SK-N-SH treated with all-trans-retinoic acid at 6 μM for 48 hours (cell line): ENCODE measurements around the gene PLEKHG4.
A peak's percentile ranks its signal among the peaks of the same experiment; 100 is the strongest.

ENCODE experiments used
- ATAC-seq: fragments of 200-7000 bp; cut with Tn5 transposase; 3 replicates; pipeline ENCODE4 v1.9.1; 2020; ENCODE audit warnings: mild to moderate bottlenecking, moderate library complexity
- ARNTL ChIP-seq: fragments of 450-650 bp; formaldehyde crosslinking; IDR thresholded peaks from 2 replicates; pipeline ENCODE4 v1.5.0; 2020; ENCODE audit warnings: low read depth, mild to moderate bottlenecking, moderate library complexity, borderline replicate concordance
- BACH2 ChIP-seq: fragments of 250-450 bp; sonication (Bioruptor Pico); IDR thresholded peaks from 2 replicates; pipeline ENCODE4 v1.9.0; 2021; ENCODE audit warnings: mild to moderate bottlenecking, borderline replicate concordance
- CSDC2 ChIP-seq: fragments of 250-450 bp; sonication (Bioruptor Pico); IDR thresholded peaks from 2 replicates; pipeline ENCODE4 v1.5.0; 2020; ENCODE audit warnings: mild to moderate bottlenecking, moderate library complexity
- ESRRG ChIP-seq: fragments of 250-450 bp; sonication (Bioruptor Pico); IDR thresholded peaks from 2 replicates; pipeline ENCODE4 v1.6.1; 2021; ENCODE audit warnings: mild to moderate bottlenecking
- GLIS3 ChIP-seq: fragments of 250-450 bp; sonication (Bioruptor Pico); IDR thresholded peaks from 2 replicates; pipeline ENCODE4 v1.5.0; 2020; ENCODE audit warnings: mild to moderate bottlenecking, moderate library complexity
- ISL1 ChIP-seq: fragments of 250-450 bp; sonication (Bioruptor Pico); IDR thresholded peaks from 2 replicates; pipeline ENCODE4 v2.1.2; 2022; ENCODE audit warnings: mild to moderate bottlenecking, moderate library complexity
- OSR1 ChIP-seq: fragments of 250-450 bp; sonication (Bioruptor Pico); IDR thresholded peaks from 2 replicates; pipeline ENCODE4 v1.8.0; 2022; ENCODE audit warnings: moderate library complexity, mild to moderate bottlenecking, inconsistent platforms
- RARB ChIP-seq: fragments of 250-450 bp; sonication (Bioruptor Pico); IDR thresholded peaks from 2 replicates; pipeline ENCODE4 v1.8.0; 2021; ENCODE audit warnings: mild to moderate bottlenecking, moderate library complexity
- SNAI2 ChIP-seq: fragments of 250-450 bp; sonication (Bioruptor Pico); IDR thresholded peaks from 2 replicates; pipeline ENCODE4 v1.5.0; 2020; ENCODE audit warnings: mild to moderate bottlenecking, moderate library complexity
- TCF4 ChIP-seq: fragments of 250-450 bp; sonication (Bioruptor Pico); IDR thresholded peaks from 2 replicates; pipeline ENCODE4 v1.8.0; 2021; ENCODE audit warnings: mild to moderate bottlenecking, moderate library complexity, borderline replicate concordance
- ZFP30 ChIP-seq: fragments of 450-650 bp; formaldehyde crosslinking; IDR thresholded peaks from 2 replicates; pipeline ENCODE4 v1.5.0; 2022; ENCODE audit warnings: mild to moderate bottlenecking, moderate library complexity
- ZNF70 ChIP-seq: fragments of 450-650 bp; formaldehyde crosslinking; IDR thresholded peaks from 2 replicates; pipeline ENCODE4 v1.5.0; 2020; ENCODE audit warnings: mild to moderate bottlenecking, moderate library complexity
- ZNF8 ChIP-seq: fragments of 450-650 bp; formaldehyde crosslinking; IDR thresholded peaks from 2 replicates; pipeline ENCODE4 v1.5.0; 2020; ENCODE audit warnings: mild to moderate bottlenecking, moderate library complexity
- TF ChIP-seq, protein P1 (sequence below): fragments of 250-450 bp; sonication (Bioruptor Pico); IDR thresholded peaks from 2 replicates; pipeline ENCODE4 v1.5.1; 2020; ENCODE audit warnings: low read depth, mild to moderate bottlenecking, moderate library complexity
- TF ChIP-seq, protein P2 (sequence below): fragments of 250-450 bp; sonication (Bioruptor Pico); IDR thresholded peaks from 2 replicates; pipeline ENCODE4 v1.5.1; 2021; ENCODE audit warnings: mild to moderate bottlenecking, moderate library complexity
- TF ChIP-seq, protein P3 (sequence below): fragments of 250-450 bp; sonication (Bioruptor Pico); IDR thresholded peaks from 2 replicates; pipeline ENCODE4 v1.8.0; 2021; ENCODE audit warnings: low read depth, mild to moderate bottlenecking, moderate library complexity, borderline replicate concordance
- TF ChIP-seq, protein P4 (sequence below): fragments of 250-450 bp; sonication (Bioruptor Pico); IDR thresholded peaks from 2 replicates; pipeline ENCODE4 v1.5.0; 2020; ENCODE audit warnings: mild to moderate bottlenecking, moderate library complexity
- TF ChIP-seq, protein P5 (sequence below): fragments of 250-450 bp; sonication (Bioruptor Pico); IDR thresholded peaks from 2 replicates; pipeline ENCODE4 v1.8.0; 2020; ENCODE audit warnings: mild to moderate bottlenecking, moderate library complexity, borderline replicate concordance

Gene PLEKHG4

DNA sequence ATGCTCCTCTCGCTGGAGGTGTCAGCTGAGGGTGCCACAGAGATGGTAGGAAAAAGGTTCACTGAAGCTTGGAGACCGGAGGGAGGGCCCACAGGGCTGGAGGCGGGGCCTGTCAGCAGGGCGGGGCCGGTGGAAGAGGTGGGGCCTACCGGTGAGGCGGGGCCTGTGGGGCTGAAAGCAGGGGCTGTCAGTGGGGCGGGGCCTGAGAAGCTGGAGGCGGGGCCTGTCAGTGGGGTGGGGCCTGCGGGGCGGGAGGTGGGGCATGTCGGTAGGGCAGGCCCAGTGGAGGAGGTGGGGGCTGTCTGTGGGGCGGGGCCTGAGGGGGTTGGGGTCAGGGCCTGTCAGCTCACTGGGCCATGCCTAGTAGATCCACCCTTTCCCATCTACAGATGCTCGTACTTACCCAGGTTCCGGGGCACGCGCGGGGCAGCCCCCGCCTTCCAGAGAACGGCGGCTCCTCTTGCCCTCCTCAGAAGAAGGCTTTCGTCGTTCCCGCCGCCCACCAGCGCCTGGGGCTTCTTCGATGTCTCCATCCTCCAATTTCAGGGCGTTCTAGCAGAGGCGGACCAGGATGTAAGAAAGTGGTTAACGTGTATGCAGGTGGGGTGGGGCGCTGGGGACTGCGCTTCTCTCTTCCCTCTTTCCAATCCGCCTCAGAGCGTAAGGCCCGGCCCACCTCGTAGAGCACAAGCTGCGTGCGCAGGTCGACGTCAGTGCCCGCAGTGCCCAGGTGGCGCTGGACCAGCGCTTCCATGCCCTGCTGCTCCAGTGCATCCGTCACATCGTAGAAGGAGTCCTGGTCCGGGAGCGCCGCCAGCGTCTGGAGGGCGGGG, 42.6 kb upstream of the PLEKHG4 start:
- ATAC-seq = peak; percentile 72
- TF ChIP-seq TCF4 (CRISPR knock-in tag) (no peak), OSR1 (CRISPR knock-in tag) (no peak), ISL1 (no peak), ESRRG (CRISPR knock-in tag) (no peak), BACH2 (CRISPR knock-in tag) (no peak), GLIS3 (CRISPR knock-in tag) (no peak), ZFP30 (CRISPR knock-in tag) (no peak), ZNF70 (no peak), SNAI2 (CRISPR knock-in tag) (no peak), ZNF8 (CRISPR knock-in tag) (no peak)
- TF ChIP-seq, protein P1, sequence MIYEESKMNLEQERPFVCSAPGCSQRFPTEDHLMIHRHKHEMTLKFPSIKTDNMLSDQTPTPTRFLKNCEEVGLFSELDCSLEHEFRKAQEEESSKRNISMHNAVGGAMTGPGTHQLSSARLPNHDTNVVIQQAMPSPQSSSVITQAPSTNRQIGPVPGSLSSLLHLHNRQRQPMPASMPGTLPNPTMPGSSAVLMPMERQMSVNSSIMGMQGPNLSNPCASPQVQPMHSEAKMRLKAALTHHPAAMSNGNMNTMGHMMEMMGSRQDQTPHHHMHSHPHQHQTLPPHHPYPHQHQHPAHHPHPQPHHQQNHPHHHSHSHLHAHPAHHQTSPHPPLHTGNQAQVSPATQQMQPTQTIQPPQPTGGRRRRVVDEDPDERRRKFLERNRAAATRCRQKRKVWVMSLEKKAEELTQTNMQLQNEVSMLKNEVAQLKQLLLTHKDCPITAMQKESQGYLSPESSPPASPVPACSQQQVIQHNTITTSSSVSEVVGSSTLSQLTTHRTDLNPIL = no peak
- TF ChIP-seq, protein P2, sequence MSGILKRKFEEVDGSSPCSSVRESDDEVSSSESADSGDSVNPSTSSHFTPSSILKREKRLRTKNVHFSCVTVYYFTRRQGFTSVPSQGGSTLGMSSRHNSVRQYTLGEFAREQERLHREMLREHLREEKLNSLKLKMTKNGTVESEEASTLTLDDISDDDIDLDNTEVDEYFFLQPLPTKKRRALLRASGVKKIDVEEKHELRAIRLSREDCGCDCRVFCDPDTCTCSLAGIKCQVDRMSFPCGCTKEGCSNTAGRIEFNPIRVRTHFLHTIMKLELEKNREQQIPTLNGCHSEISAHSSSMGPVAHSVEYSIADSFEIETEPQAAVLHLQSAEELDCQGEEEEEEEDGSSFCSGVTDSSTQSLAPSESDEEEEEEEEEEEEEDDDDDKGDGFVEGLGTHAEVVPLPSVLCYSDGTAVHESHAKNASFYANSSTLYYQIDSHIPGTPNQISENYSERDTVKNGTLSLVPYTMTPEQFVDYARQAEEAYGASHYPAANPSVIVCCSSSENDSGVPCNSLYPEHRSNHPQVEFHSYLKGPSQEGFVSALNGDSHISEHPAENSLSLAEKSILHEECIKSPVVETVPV (CRISPR knock-in tag) = no peak
- TF ChIP-seq, protein P3, sequence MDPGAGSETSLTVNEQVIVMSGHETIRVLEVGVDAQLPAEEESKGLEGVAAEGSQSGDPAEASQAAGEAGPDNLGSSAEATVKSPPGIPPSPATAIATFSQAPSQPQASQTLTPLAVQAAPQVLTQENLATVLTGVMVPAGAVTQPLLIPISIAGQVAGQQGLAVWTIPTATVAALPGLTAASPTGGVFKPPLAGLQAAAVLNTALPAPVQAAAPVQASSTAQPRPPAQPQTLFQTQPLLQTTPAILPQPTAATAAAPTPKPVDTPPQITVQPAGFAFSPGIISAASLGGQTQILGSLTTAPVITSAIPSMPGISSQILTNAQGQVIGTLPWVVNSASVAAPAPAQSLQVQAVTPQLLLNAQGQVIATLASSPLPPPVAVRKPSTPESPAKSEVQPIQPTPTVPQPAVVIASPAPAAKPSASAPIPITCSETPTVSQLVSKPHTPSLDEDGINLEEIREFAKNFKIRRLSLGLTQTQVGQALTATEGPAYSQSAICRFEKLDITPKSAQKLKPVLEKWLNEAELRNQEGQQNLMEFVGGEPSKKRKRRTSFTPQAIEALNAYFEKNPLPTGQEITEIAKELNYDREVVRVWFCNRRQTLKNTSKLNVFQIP (CRISPR knock-in tag) = no peak

DNA sequence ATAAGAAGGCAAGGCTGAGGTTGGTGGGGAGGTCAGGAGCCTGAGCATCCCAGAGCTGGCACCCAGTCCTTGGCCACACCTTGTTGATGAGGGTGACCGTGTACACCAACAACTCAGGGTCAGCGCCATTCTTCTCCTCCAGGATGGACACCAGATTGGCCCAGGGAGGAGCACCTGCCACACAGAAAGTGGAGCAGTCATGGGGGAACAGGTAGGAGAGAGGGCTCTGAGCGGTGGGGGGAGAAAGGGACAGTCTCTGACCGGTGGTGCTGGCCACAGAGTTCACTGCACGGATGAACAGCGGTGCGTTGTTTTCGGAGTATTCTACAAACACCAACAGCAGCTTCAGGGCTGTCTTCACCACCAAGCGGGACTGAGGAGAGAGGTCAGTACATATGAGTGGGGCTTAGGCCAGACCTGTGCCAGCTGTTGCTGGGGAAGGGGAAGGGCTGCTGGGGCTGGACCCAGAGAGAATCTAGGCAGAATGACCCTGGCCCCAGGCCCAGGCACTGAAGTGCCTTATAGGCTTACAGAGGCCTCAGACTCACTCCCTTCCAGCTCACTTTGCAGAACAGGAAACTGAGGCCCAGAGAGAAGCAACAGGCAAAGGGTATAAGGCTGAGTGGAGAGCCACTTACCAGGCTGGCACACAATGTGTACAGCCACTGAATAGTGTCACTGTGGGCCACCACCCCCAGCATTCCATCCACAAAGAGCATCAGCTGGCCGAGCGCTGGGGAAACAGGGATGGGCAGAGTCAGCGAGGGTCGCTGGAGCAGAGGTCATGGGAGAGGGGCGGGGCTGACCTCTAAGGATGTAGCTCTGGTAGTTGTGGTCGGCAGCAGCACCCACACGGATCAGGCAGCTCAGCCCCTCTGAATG, 41.7 kb upstream of the PLEKHG4 start:
- ATAC-seq = no peak
- TF ChIP-seq ZNF8 (CRISPR knock-in tag) (no peak), GLIS3 (CRISPR knock-in tag) (no peak), SNAI2 (CRISPR knock-in tag) (no peak), RARB (CRISPR knock-in tag) (no peak), ZFP30 (CRISPR knock-in tag) (no peak), CSDC2 (CRISPR knock-in tag) (no peak), OSR1 (CRISPR knock-in tag) (no peak), ZNF70 (no peak), ESRRG (CRISPR knock-in tag) (no peak), ARNTL (CRISPR knock-in tag) (no peak), ISL1 (no peak)
- TF ChIP-seq, protein P4, sequence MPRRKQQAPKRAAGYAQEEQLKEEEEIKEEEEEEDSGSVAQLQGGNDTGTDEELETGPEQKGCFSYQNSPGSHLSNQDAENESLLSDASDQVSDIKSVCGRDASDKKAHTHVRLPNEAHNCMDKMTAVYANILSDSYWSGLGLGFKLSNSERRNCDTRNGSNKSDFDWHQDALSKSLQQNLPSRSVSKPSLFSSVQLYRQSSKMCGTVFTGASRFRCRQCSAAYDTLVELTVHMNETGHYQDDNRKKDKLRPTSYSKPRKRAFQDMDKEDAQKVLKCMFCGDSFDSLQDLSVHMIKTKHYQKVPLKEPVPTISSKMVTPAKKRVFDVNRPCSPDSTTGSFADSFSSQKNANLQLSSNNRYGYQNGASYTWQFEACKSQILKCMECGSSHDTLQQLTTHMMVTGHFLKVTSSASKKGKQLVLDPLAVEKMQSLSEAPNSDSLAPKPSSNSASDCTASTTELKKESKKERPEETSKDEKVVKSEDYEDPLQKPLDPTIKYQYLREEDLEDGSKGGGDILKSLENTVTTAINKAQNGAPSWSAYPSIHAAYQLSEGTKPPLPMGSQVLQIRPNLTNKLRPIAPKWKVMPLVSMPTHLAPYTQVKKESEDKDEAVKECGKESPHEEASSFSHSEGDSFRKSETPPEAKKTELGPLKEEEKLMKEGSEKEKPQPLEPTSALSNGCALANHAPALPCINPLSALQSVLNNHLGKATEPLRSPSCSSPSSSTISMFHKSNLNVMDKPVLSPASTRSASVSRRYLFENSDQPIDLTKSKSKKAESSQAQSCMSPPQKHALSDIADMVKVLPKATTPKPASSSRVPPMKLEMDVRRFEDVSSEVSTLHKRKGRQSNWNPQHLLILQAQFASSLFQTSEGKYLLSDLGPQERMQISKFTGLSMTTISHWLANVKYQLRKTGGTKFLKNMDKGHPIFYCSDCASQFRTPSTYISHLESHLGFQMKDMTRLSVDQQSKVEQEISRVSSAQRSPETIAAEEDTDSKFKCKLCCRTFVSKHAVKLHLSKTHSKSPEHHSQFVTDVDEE (CRISPR knock-in tag) = no peak
- TF ChIP-seq, protein P1 = no peak
- TF ChIP-seq, protein P2 (CRISPR knock-in tag) = no peak
- TF ChIP-seq, protein P5, sequence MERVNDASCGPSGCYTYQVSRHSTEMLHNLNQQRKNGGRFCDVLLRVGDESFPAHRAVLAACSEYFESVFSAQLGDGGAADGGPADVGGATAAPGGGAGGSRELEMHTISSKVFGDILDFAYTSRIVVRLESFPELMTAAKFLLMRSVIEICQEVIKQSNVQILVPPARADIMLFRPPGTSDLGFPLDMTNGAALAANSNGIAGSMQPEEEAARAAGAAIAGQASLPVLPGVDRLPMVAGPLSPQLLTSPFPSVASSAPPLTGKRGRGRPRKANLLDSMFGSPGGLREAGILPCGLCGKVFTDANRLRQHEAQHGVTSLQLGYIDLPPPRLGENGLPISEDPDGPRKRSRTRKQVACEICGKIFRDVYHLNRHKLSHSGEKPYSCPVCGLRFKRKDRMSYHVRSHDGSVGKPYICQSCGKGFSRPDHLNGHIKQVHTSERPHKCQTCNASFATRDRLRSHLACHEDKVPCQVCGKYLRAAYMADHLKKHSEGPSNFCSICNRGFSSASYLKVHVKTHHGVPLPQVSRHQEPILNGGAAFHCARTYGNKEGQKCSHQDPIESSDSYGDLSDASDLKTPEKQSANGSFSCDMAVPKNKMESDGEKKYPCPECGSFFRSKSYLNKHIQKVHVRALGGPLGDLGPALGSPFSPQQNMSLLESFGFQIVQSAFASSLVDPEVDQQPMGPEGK (CRISPR knock-in tag) = no peak
- TF ChIP-seq, protein P3 (CRISPR knock-in tag) = no peak
- TF ChIP-seq, all 23 proteins: peak for 0
